OCI-LY1 (cell line): Measurements from ENCODE around the gene TIE1.

Source experiments
- CTCF ChIP-seq: fragments of 200-600 bp; sonication (generic), shearing (Covaris generic); IDR thresholded peaks from 2 replicates; pipeline ENCODE4 v1.5.1; 2017; ENCODE audit warnings: mild to moderate bottlenecking, antibody characterized with exemption, low read length, moderate library complexity, mixed read lengths
- EZH2 ChIP-seq: fragments of 200-600 bp; sonication (generic), shearing (Covaris generic); IDR thresholded peaks from 2 replicates; pipeline ENCODE4 v1.8.0; 2017; ENCODE audit warnings: borderline replicate concordance, mixed run types, mild to moderate bottlenecking, antibody characterized with exemption, low read length, moderate library complexity, mixed read lengths

GRCh38 chr1:43300378-43301094, at the start of gene TIE1:
- no peak for TF ChIP-seq CTCF
- no peak for TF ChIP-seq EZH2
